Measurements from ENCODE around the gene ARL6IP6. TPM values are rescaled to one million over a fixed set of nuclear protein-coding genes. Genes with fewer than 3 reads are reported as not detected.

ARL6IP6 gene
- 5.5 TPM for total RNA-seq
- long read RNA-seq, transcript ARL6IP6-201 (4 exons, 2,805 nt): major isoform, 8 of 17 reads
- long read RNA-seq, partial matches to known transcripts: 1 of 17 reads
- long read RNA-seq, other reads (novel, unspliced or antisense): 6 of 17 reads

DNA sequence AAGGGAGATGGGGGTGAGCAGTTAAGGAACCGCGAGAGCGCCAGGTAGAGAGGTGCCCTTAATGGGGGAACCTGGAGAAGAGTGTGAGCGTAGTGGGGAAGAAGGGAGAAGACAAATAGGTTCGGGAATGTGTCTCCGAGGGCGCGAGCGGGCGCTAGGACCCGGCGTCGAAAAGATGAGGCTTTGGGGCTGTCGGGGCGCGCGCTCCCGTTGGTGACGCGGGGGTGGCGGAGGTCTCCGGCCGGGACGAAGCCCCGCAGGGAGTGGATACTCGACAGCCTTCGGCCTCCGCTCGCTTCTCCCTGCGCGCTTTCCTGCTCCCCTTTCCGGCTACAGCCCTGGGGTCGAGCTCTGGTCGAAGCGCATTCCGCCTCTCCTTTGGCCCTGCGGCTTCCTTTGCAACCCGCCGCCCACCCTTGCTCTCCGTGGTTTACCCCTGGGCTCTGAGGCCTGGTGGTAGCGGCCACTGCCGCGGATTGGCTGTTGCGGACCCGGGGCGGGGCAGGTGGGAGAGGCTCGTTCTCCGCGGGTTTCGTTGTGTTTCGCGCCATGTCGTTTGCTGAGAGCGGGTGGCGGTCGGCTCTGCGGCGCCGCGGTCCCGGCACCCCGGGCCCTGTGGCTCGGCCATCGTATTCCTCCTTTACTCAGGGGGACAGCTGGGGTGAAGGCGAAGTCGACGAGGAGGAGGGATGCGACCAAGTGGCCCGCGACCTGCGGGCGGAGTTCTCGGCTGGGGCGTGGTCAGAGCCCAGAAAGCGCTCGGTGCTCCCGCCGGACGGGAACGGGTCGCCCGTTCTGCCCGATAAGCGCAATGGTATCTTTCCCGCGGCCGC is at the start of gene ARL6IP6:
Gene ARL6IP6 (plus strand): TSS at position 545 of the 833 bp plus-strand sequence. CDS start 5 bp downstream, at position 550.
- TF ChIP-seq, protein P1, sequence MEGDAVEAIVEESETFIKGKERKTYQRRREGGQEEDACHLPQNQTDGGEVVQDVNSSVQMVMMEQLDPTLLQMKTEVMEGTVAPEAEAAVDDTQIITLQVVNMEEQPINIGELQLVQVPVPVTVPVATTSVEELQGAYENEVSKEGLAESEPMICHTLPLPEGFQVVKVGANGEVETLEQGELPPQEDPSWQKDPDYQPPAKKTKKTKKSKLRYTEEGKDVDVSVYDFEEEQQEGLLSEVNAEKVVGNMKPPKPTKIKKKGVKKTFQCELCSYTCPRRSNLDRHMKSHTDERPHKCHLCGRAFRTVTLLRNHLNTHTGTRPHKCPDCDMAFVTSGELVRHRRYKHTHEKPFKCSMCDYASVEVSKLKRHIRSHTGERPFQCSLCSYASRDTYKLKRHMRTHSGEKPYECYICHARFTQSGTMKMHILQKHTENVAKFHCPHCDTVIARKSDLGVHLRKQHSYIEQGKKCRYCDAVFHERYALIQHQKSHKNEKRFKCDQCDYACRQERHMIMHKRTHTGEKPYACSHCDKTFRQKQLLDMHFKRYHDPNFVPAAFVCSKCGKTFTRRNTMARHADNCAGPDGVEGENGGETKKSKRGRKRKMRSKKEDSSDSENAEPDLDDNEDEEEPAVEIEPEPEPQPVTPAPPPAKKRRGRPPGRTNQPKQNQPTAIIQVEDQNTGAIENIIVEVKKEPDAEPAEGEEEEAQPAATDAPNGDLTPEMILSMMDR (IDR thresholded peaks at IDR 0.05; ENCODE audit: borderline replicate concordance): no peak
- peak; percentile 93 for DNase-seq
- intact Hi-C loops (cut with micrococcal nuclease): no loop called here
- peaks cover 19% of the 10 kb centered on the region for H3K36me3 ChIP-seq
- peaks cover 78% of the 10 kb centered on the region for H3K4me1 ChIP-seq
- no peaks in the 10 kb centered on the region for H3K9me3 ChIP-seq (replicated peaks)
- no peaks in the 10 kb centered on the region for H3K27me3 ChIP-seq (ENCODE audit: low read depth)
- peak within 1 kb of the TSS; percentile 98 for H3K27ac ChIP-seq (replicated peaks)
- H3K4me3 ChIP-seq: peak within 1 kb of the TSS; percentile 96

DNA sequence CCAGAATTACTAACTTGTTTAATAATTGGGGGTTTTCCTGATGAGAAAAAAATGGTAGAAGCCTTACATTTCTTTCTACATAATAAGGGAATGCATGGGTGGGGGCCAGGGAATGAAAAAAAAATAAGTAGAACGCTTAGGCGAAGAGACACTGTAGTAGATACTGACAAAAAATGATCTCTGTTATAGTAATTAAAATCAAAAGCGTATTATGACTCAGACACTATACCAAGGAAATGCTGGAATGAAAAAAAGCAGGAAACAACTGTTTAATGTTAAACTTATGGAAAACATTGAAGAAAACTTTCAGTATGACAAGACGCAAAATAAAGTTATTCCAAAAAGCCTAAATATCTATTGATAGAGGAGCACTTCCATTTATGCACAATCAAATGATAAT is 44.1 kb upstream of the ARL6IP6 start:
- Histone ChIP-seq H3K4me1 (no peaks in the 10 kb centered on the region), H3K36me3 (peaks cover 96% of the 10 kb centered on the region), H3K27ac (replicated peaks) (no peak overlapping the region), H3K9me3 (replicated peaks) (no peaks in the 10 kb centered on the region), H3K4me3 (no peak overlapping the region), H3K27me3 (ENCODE audit: low read depth) (no peaks in the 10 kb centered on the region)
- DNase-seq: no peak
- intact Hi-C loops (cut with micrococcal nuclease): no loop called here
- TF ChIP-seq, protein P1 (IDR thresholded peaks at IDR 0.05; ENCODE audit: borderline replicate concordance): no peak

DNA sequence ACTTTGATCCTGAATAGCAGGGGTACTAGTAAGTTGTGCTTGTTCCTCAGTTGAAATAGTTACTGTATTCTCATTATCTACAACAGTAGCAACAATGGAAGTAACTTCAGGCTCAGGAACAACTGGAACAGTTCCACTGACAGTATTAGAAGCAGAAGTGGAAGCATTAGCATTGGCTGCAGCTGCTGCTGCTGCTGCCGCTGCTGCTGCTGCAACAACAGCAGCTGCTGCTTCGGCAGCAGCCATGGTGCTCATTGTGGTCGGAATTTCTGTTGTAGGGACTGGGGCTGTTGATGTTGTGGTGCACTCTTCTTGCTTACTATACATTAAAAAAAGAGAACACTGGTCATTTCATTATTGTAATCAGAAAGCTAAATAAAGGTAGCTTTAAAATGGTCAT is 42.0 kb upstream of the ARL6IP6 start:
- intact Hi-C loops (cut with micrococcal nuclease): no loop called here
- Histone ChIP-seq H3K4me1 (no peaks in the 10 kb centered on the region), H3K27me3 (ENCODE audit: low read depth) (no peaks in the 10 kb centered on the region), H3K4me3 (no peak overlapping the region), H3K36me3 (peaks cover 96% of the 10 kb centered on the region), H3K9me3 (replicated peaks) (no peaks in the 10 kb centered on the region), H3K27ac (replicated peaks) (no peak overlapping the region)
- DNase-seq: no peak
- TF ChIP-seq, protein P1 (IDR thresholded peaks at IDR 0.05; ENCODE audit: borderline replicate concordance): no peak

DNA sequence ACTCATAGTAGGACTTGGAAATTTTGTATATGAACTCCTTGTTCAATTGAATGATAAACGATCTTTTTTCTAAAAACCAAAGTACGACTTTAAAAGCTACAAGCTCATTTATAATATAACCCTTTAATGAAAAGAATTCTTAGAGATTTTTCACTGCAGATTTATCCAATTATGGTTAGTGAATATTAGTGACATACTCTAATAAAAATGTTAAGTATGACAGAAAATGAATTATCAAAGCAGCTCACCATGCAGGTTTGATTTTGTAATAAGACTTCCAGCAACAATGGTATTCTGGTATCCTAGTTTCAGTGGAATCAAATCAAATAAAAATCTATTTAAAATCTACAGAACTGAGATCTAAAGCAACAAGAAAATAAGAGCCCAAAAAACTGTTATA is 39.6 kb upstream of the ARL6IP6 start:
- Histone ChIP-seq H3K9me3 (replicated peaks) (no peaks in the 10 kb centered on the region), H3K36me3 (peaks cover 73% of the 10 kb centered on the region), H3K4me1 (no peaks in the 10 kb centered on the region), H3K27ac (replicated peaks) (no peak overlapping the region), H3K27me3 (ENCODE audit: low read depth) (no peaks in the 10 kb centered on the region), H3K4me3 (no peak overlapping the region)
- intact Hi-C loops (cut with micrococcal nuclease): no loop called here
- TF ChIP-seq, protein P1 (IDR thresholded peaks at IDR 0.05; ENCODE audit: borderline replicate concordance): no peak
- DNase-seq: no peak

DNA sequence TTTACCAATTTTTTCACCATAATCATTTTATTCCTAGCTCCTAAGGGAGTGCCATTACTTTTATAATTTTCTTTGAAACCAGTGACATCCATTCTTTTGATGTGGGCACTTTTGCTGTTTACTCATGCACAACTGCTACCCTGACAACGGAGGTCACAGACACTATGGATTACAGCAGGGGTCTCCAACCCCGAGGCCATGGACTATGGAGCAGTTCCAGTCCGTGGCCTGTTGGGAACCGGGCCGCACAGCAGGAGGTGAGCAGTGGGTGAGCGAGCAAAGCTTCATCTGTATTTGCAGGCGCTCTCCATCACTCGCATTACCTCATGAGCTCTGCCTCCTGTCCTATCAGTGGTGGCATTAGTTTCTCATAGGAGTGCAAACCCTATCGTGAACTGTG is 35.8 kb upstream of the ARL6IP6 start:
- no peak overlapping the region for H3K27ac ChIP-seq (replicated peaks)
- H3K4me3 ChIP-seq: no peak overlapping the region
- no peaks in the 10 kb centered on the region for H3K4me1 ChIP-seq
- intact Hi-C loops (cut with micrococcal nuclease): no loop called here
- H3K36me3 ChIP-seq: peaks cover 36% of the 10 kb centered on the region
- no peak for DNase-seq
- H3K27me3 ChIP-seq (ENCODE audit: low read depth): no peaks in the 10 kb centered on the region
- no peaks in the 10 kb centered on the region for H3K9me3 ChIP-seq (replicated peaks)
- TF ChIP-seq, protein P1 (IDR thresholded peaks at IDR 0.05; ENCODE audit: borderline replicate concordance): no peak
